ENCODE data around the gene EME2.

DNA sequence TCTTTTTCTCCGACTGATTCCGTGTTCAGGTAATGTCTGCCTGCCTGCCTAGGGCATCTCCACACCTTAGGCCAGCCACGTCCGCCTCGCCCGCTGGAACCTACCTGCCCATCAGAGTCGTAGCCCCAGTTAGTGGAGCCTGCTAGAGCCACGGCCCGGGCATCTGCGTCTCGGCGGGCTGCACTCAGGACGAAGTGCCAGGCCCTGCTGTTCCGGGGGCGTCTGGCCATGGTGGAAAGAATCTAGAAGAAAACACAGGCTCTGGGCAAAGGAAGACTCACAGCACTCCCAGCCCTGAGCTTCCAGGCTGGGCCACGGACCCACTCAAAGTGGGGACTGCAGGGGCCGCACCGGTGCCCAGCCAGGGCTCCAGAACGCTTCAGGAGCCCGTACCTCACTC, 8.6 kb downstream of the EME2 start:
- no peak for TF ChIP-seq CTCF (IDR thresholded peaks at IDR 0.05)
- TF ChIP-seq POLR2A (IDR thresholded peaks at IDR 0.05; ENCODE audit: low read depth): no peak
- TF ChIP-seq POLR2AphosphoS5 (IDR thresholded peaks at IDR 0.05): no peak
